ENCODE results near the gene TMEM250.

Gene TMEM250

GRCh38 chr9:136092741-136093140 lies 25.9 kb downstream of the TMEM250 start:
- no peak for TF ChIP-seq CTCF (IDR thresholded peaks at IDR 0.05; ENCODE audit: borderline replicate concordance, insufficient read depth, low read depth, low read length)

GRCh38 chr9:136092353-136092650 lies 26.4 kb downstream of the TMEM250 start:
- TF ChIP-seq CTCF (IDR thresholded peaks at IDR 0.05; ENCODE audit: borderline replicate concordance, insufficient read depth, low read depth, low read length) = no peak
- H3K4me3 ChIP-seq (ENCODE audit: low read depth, low read length) = no peak overlapping the region

More at GRCh38 chr9:136092741-136093140, 25.9 kb downstream of the TMEM250 start:
- H3K4me3 ChIP-seq (ENCODE audit: low read depth, low read length) = no peak overlapping the region

- TF ChIP-seq CTCF (IDR thresholded peaks at IDR 0.05; ENCODE audit: borderline replicate concordance, insufficient read depth, low read depth, low read length) = no peak
- no peak overlapping the region for H3K4me3 ChIP-seq (ENCODE audit: low read depth, low read length)
Observed at GRCh38 chr9:136091582-136092352, 26.9 kb downstream of the TMEM250 start.

GRCh38 chr9:136090768-136091581 lies 27.7 kb downstream of the TMEM250 start:
- TF ChIP-seq CTCF (IDR thresholded peaks at IDR 0.05; ENCODE audit: borderline replicate concordance, insufficient read depth, low read depth, low read length) = no peak
- H3K4me3 ChIP-seq (ENCODE audit: low read depth, low read length) = no peak overlapping the region

GRCh38 chr9:136090056-136090735 lies 28.5 kb downstream of the TMEM250 start:
- no peak for TF ChIP-seq CTCF (IDR thresholded peaks at IDR 0.05; ENCODE audit: borderline replicate concordance, insufficient read depth, low read depth, low read length)
- H3K4me3 ChIP-seq (ENCODE audit: low read depth, low read length) = no peak overlapping the region

GRCh38 chr9:136089697-136090045 lies 29.0 kb downstream of the TMEM250 start:
- no peak for TF ChIP-seq CTCF (IDR thresholded peaks at IDR 0.05; ENCODE audit: borderline replicate concordance, insufficient read depth, low read depth, low read length)
- H3K4me3 ChIP-seq (ENCODE audit: low read depth, low read length) = no peak overlapping the region
